GM19035 (cell line): Measurements from ENCODE around the gene PTX4.

ENCODE experiments used
- ATAC-seq: cut with Tn5 transposase; IDR thresholded peaks from one replicate; pipeline ENCODE4 v1.9.1; 2021; ENCODE audit not compliant: unreplicated experiment

Gene PTX4

GRCh38 chr16:1488619-1489018 lies at the start of gene PTX4:
PTX4 (minus strand) TSS chr16:1488944; CDS start chr16:1488909, 35 bp downstream.
- ATAC-seq = no peak

- no peak for ATAC-seq
These were observed 49.1 kb upstream of the PTX4 start for GRCh38 chr16:1537763-1538289.

- no peak for ATAC-seq
These were observed 48.4 kb upstream of the PTX4 start for GRCh38 chr16:1537138-1537577.

GRCh38 chr16:1536601-1537000 lies 47.9 kb upstream of the PTX4 start:
- no peak for ATAC-seq

- ATAC-seq = no peak
These were observed 46.9 kb upstream of the PTX4 start for GRCh38 chr16:1535391-1536291.

GRCh38 chr16:1534021-1535020 lies 45.6 kb upstream of the PTX4 start:
- no peak for ATAC-seq

- no peak for ATAC-seq
These were observed 44.8 kb upstream of the PTX4 start, which contains the start of gene TMEM204 for GRCh38 chr16:1533443-1533951. TMEM204 (plus strand) TSS chr16:1533666; CDS start chr16:1534276, 610 bp downstream.

GRCh38 chr16:1532771-1533170 lies 44.0 kb upstream of the PTX4 start:
- no peak for ATAC-seq

- ATAC-seq = no peak
These were observed 43.5 kb upstream of the PTX4 start for GRCh38 chr16:1532081-1532760.

- no peak for ATAC-seq
These were observed 42.8 kb upstream of the PTX4 start for GRCh38 chr16:1531638-1531910.

GRCh38 chr16:1530883-1531637 lies 42.3 kb upstream of the PTX4 start:
- no peak for ATAC-seq

GRCh38 chr16:1530349-1530882 lies 41.7 kb upstream of the PTX4 start:
- no peak for ATAC-seq

GRCh38 chr16:1528921-1529537 lies 40.3 kb upstream of the PTX4 start:
- no peak for ATAC-seq

- ATAC-seq = no peak
These were observed 39.4 kb upstream of the PTX4 start for GRCh38 chr16:1527836-1528811.

GRCh38 chr16:1526608-1527555 lies 38.1 kb upstream of the PTX4 start:
- ATAC-seq = no peak

GRCh38 chr16:1525871-1526607 lies 37.3 kb upstream of the PTX4 start:
- ATAC-seq = no peak
